NB4 (cell line): ENCODE results near the gene ARFGEF3.

Source experiments
- CTCF ChIP-seq: IDR thresholded peaks from one replicate; pipeline ENCODE4 v1.5.1; 2012; ENCODE audit warnings: low read depth, low read length
- POLR2A ChIP-seq: IDR thresholded peaks from 2 replicates; pipeline ENCODE4 v1.6.1; 2011; ENCODE audit warnings: mild to moderate bottlenecking; ENCODE audit not compliant: insufficient read length; ENCODE audit errors: extremely low read depth
- TF ChIP-seq, protein P1 (sequence below): IDR thresholded peaks from 2 replicates; pipeline ENCODE4 v1.6.1; 2011; ENCODE audit warnings: low read depth, low read length

GRCh38 chr6:138117376-138117914 lies 44.3 kb upstream of the ARFGEF3 start:
- no peak for TF ChIP-seq POLR2A
- TF ChIP-seq CTCF: no peak
- TF ChIP-seq, protein P1, sequence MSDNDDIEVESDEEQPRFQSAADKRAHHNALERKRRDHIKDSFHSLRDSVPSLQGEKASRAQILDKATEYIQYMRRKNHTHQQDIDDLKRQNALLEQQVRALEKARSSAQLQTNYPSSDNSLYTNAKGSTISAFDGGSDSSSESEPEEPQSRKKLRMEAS: no peak
